ENCODE data around the gene AP3D1.

Gene AP3D1

DNA sequence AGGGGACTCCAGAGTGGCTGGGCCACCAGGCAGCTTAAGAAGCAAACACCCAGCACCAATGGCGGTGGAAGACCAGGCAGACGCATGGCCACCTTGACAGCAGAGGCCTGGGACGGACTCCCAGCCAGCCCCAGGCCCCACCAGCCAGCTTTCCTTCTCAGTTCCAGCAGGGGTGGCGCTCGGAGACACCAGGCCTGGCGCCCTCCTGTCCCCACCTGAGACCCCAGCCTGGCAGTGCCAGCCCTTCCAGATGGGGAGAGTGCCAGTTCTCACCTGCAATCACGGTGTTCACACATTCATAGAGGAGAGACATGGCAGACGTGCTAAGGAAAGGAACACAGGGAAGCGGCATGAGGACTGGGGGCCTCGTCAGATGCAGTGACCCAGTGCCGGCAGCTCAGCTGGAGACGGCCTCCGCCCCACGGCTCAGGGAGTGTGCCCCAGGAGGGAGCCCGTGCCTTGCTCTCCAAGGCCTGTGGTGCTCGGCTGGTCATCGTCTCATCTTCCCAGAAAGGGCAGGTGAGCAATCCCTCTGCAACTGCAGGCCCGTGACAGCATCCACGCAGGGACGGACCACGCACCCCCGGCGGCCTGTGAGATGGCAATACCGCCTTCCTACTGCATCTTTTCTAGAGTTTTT lies 24.4 kb downstream of the AP3D1 start:
- no peak for FAIRE-seq

DNA sequence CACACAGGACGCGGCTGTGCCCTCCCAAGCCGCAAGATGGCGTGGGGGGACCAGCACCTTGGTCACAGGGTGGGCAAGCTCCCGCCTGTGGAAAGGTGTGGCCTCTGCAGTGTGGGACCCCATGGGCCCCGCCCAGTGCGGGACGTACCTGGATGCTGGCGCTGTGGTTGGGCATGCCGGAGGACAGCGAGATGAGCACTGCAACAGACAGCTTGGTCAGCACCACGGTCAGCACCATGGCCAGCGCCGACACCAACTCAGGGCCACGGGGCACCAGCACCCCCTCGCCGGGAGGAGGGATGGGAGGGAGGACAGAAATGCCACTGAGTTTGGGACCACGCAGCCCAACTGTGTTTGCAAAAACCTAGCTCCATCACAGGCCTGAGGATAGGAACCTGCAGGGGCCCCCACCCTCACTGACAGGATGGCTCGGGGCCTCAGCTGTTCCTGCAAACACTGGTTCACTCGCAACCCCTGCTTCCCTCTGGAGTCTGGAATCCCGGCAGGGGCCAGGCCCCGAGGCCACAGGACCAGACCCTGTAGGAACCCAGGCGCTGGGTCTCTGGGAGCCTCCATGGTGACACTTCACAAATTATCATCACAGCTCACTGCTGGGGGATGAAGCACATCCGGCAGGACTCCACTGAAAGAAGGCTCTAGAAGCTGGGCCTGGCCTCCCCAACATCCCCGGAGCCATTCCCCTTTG lies 27.5 kb downstream of the AP3D1 start:
- FAIRE-seq, result no peak

DNA sequence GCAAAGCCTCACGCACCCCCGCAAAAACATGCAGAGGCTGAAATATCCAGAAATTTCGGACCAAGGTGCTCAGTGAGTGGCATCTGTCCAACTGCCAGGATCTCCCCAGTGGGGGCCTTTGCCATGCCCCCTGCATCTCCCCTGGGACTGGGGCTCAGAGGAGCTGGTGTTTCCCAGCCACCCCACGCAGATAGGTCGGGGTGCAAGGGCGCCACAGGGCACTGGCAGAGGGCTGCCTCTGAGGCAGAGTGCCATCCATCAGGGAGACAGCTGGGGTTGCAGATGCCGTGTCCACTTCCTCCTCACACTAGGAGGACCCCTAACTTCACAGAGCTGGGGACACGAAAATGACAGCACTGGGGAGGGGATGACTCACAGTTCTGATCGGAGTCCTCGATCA lies 28.4 kb downstream of the AP3D1 start:
- FAIRE-seq, result no peak

DNA sequence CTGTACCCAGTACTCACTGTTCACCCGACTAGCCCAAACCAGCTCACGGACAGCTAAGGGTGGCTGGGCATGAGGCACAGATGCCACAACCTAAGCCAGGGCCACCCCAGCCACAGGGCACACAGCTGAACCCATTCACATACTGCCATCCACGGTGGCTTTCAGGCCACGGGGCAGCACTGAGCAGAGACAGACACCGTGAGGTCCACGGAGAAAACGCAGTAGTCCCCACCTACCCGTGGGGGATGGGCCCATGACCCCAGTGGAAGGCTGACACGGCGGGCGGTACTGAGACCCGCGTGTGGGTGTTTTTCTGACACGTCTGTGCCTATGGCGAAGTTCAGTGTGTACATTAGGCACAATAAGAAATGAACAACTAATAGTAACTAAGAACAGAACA lies 29.1 kb downstream of the AP3D1 start:
- no peak for FAIRE-seq

DNA sequence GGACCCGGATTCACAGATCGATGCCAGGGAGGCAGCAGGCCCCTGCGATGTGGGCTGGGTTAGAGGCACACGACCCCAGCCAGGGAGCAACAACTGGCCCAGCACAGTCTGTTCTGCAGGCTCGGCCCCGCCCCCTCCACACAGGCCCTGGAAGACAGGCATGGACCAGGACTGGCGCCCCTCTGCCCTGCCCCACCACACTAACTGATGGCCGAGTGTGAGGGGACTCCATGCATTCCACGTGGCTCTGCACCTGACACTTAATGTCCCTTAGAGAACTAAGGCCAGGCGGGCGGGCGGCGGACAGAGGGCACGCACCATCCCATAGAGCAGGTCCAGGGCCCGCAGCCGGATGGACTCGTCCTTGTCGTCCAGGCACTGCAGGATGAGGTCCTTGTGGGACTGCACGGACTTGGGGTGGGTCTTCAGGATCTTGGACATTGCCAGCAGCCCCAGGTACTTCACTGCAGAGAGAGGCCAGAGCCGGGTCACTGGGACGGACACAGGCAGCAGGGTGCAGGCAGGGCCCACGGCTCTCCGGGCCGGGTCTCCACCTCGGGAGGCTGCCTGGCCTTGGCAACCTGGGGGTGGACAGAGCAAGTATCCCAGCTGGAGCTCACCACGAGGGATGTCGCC lies 29.8 kb downstream of the AP3D1 start:
- no peak for FAIRE-seq

DNA sequence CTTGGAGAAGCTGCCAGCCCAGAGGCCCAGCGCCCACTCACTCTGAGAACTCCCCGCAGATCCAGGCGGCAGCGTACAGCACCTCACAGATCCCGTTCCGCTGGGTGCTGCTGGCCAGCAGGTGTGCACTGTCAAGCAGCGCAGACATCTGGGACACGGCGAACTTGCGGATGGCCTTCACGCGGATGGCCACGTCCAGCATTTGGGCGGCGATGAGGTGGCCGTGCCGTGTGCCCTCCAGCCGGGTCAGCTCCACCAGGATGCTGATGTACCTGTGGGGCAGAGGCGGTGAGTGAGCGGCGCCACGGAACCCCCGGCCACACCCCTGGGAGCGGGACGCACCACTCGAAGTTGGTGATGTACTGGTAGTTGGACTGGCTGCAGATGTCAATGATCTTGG lies 30.5 kb downstream of the AP3D1 start:
- no peak for FAIRE-seq

DNA sequence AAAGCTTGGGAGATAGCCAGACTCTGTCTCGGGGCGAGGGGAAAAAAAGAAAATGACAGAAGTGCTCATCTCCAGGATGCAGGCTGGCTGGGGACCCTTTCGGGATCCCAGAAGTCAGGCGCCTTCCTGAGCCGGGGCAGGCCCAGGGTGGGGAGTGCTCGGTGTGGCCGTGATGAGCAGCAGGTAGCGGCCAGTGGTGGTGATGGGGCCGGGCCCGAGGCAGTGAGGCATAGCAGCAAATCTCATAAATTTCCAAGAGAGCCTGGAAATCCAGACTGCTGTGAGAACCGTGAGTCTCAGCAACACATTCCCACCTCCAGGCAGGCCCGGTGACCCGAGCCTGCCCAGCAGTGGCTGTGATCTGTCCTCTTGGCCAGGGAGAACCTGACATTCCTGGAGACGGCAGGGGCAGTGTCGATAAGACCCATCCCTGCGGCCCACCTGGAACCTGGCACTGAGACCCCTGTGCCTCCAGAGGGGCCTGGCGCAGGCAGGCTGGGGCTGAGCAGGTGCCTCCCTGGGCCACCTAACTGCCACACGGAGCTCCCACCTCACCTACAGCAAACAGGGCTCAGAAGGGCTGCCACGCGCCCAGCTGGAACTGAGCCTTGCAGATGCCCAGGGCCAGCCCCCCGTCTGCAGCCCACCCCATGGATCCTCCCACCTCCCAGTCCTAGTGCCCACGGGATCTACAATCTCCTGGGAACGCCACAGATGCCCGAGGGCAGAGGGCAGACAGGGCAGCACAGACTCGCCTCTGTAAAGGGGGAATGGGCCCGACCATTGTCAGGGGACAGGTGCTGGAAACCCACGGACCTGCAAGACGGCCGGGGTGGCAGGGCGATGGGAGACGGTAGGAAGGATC lies 31.2 kb downstream of the AP3D1 start:
- FAIRE-seq, result no peak

DNA sequence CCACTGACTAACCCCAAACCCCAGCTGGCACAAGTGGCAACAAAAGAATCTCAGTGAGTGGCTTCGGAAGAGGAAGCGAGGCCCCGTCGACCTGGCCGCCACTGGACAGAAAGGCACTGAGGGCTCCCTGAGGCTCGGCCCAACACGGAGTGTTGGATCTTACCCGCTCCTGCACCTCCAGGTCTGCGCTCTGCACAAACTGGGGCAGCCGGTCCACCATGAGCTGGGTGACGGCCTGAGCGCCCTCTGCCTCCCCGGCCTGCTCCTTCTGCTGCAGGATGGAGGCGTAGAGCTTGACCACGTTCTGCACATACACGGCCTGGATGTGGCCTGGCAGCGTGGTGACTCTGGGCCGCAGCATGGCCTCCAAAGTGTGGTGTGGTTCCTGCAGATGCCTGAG lies 32.9 kb downstream of the AP3D1 start:
- FAIRE-seq, result no peak

DNA sequence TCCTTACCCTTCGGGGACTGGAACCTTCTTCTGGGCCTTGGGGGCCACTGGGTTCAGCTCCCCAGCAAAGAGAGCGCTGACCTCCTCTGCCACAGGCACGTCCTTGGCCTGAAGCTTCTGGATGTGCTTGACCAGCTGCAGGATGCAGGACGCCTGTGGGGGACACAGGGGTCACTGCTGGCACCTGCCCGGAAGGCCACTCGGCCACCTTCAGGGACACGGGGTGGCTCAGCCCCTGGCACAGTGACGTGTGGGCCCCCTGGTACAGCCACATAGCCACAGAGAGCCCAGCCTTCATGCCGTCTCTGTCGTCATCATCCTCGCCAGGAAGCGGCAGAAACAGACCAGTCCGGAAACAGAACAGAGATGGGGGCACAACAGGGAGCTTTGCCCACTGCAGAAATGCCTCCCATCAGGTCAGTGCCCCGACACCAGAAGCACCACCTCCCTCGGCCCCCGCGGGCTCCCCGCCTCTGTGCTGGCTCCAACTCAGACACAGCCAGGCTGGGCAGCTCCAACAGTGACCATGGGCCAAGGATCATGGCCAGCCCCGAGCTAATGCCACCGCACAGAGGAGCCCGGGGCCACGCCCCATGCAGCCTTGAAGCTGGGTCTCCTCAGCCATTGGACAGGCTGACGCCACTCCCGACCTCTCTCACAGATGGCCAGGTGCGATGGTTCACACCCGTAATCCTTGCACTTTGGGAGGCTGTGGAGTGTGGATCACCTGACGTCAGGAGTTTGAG lies 34.0 kb downstream of the AP3D1 start:
- FAIRE-seq, result no peak

DNA sequence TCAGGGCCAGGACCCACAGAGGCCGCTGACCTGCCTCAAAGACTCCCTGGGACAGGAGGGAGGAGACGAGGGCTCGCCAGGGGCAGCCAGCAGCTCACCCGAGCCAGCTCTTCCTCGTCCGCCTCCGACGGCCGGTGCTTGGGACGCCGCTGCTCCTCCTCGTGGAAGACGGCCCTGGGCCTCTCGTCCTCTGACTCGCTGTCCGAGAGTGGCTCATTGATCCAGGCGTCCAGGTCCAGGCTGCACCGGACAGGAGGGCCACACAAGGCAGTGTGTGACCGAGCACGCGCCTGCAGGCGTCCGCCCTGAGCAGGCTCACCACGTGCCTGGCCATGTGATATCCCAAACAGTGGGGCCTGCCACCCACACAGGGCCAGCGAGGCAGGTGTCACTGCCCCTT lies 34.9 kb downstream of the AP3D1 start:
- FAIRE-seq, result no peak

DNA sequence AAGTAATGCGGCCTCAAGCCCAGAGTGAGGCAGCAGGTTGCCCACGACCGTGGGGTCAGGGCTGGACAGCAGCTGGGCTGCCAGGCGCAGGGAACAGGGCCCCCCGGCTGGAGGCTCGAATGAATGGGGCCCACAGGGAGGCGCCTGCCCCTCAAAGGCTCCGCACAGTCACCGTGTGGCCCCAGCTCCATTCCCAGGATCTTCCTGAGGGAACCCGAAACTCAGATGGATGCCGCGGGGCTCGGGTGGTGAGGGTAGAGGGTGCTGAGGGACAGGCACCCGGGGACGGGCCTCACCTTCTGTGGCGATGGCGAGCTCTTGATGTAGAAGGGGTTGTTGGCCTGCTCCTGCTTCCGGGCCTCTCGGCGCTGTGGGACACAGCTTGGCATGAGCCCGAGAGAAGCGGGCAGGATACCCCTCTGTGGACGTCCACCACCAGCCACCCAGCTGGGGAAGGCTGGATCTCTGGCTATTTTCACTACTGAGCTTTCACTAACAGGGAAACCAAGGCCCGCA lies 35.4 kb downstream of the AP3D1 start:
- FAIRE-seq, result no peak

DNA sequence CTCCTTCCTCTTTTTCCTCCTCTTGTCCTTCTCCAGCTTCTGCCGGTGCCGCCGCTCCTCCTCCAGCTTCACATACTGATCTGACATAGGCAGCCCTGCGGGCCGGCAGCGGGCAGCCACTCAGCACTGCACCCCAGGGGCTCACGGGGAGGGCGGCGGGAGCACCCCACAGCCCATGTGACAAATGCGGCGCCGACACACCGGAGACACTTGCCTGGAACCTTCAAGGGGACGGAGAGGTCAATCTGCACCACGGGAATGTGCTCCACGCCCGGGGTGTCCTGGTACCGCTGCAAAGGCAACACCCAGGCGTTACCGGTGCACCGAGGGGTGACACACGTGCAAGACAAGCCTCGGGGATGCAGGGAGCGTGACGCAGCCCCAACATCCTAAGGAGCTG lies 36.0 kb downstream of the AP3D1 start:
- no peak for FAIRE-seq

DNA sequence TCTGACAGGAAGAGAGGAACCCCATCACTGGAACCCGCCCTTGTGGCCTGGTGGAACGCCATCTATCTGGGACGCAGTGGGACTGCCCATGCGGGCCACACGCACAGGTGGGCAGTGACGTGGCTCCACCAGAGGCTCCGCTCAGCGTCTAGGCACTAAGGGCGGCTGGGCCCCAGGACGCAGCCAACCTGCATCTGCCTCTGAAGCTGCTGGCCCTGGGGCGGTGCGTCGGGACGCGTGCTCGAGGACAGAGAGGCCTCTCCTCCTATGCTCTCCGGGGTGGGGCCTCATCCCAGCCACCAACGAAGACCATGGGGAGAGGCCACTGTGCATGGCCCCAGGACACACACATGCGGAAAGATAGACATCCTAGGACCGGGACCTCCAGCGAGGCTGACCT lies 36.5 kb downstream of the AP3D1 start:
- no peak for FAIRE-seq

DNA sequence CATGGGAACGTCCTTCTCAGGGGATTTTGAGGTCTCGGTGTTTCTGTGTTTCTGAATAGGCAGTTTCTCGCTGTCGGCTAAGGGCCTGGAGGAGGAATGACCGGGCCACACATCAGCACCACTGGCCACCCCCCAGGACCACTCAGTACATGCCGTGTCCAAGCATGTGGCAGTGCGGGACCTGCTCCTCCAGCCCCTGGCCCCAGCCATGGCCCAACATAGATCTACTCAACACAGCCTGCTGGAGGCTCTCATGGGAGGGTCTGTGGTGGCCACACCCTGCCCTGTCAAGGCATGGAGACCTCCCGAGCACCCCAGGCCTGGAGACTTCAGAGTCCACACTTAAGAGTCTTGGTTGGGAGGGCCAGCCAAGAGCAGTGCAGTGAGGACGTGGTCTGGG lies 37.1 kb downstream of the AP3D1 start:
- FAIRE-seq, result no peak

DNA sequence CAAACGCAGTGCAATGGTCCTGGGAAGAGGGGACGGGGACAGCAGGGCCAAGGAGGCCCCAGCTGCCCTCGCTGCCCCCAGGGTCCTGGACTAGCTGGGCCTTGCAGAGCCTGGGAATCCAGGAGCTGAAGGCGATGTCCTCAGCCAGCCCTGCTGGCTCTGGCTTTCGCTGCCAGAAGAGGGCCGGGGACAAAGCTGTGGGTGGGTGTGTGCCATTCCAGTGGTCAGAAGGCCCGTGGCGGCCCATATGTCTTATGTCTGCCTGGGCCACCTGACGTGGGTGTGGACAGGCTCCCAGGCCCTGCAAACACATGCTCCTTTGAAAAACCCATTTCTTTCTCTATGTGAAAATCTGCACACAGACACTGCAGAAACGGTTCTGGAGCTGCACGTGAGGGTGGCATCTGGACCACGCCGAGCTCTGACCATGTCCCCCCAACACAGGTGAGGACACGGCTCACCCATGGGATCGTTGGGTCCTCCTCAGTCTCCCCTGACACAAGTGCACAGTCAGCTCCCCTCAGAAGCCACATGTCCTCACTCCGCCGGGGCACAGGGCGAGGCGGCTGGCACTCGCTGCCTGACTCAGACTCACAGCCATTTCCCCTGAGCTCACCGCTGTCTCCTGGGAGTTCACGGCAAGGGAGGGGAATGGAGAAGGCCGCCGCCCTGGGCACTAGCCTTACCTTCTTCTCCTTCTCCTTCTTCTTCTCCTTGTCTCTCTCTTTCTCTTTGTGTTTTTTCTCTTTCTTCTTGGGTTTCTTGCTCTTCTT lies 37.7 kb downstream of the AP3D1 start:
- no peak for FAIRE-seq

DNA sequence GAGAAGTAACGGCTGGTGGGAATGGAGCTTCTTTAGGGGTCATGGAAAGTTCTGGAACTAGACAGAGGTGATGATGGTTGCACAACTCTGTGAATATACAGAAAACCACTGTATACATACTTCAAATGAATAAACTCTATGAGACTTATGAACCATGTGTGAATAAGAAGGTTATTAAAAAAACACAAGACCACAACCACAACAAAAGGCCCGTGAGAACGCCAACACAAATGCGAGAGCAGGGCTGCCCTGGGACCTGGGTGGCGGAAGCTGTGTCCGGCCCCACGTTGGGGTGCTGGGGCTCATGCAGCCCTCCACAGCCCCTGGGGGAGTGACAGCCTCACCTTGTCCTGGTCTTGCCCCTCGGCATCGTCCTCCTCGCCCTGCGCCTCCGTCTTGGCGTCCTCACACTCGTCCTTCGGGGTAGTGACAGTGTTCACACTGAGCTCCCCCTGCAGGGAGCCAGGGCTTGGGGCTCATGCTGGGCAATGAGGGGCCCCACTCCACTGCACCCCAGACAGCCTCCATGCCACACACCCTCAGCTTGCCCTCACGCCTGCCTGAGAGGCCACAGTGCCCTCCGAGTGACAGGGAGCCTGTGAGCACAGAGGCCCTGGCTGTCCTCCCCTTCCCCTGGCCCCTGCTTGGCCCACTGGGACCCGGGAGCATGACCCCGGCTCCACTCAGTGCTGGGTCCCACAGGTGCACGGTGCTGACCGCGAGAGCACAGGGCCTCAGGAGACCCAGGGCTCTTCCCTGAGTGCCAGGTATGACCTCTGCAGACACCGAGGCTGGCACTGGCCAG lies 38.6 kb downstream of the AP3D1 start:
- FAIRE-seq, result no peak

DNA sequence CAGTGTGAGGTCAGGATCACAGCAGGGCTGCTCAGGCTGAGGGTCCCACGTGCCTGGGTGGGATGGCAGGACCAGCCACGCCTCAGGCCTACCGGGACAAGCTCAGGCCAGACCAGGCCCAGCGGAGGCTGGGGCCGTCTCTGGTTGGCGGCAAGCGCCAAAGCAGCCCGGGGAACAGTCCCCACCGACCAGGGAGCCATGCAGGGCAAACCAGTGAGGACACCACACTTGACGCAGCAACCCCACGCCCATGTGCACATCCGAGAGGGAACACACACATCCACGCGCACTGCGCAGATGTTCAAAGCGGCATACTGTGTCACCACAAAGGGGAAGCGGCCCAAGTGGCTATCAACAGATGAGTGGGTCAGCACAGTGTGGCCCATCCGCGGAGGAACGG lies 39.5 kb downstream of the AP3D1 start:
- no peak for FAIRE-seq

DNA sequence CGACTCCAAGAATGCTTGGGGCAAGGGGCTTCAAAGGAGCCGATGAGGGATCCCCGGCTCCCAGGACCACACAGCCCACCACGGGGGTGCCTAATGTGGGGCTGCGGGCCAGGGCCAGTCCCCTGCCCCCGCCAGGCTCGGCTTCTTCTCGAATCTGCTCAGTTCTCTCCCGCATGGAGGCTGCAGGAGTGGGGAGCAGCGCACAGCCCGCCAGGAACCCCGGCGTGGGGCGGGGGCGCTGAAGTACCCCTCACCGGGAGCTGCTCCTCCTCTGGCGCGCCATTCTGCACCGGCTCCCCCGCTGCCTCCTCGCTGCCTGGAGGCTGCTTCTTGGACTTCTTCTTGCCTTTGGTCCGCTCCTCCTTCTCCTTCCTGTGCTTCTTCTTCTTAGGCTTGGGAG lies 39.9 kb downstream of the AP3D1 start:
- no peak for FAIRE-seq

DNA sequence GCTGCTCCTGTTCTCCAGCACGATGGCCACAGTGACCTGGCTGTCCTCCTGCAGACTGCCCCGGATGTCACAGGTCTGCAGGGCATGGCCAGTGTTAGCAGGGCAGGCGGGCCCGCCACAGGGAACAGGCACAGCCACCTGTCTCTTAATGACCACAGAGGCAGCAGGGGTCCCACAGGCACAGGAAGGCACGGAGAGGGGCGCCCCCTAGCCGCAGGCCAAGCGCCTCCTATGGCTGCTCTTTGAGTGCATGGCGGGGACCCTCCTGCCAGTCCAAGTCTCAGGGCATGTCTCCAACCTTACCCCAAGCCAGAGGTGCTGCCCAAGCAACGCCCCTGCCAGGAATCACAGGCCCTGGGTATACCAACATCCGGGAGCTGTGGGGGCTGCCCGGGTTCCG lies 40.5 kb downstream of the AP3D1 start:
- no peak for FAIRE-seq

DNA sequence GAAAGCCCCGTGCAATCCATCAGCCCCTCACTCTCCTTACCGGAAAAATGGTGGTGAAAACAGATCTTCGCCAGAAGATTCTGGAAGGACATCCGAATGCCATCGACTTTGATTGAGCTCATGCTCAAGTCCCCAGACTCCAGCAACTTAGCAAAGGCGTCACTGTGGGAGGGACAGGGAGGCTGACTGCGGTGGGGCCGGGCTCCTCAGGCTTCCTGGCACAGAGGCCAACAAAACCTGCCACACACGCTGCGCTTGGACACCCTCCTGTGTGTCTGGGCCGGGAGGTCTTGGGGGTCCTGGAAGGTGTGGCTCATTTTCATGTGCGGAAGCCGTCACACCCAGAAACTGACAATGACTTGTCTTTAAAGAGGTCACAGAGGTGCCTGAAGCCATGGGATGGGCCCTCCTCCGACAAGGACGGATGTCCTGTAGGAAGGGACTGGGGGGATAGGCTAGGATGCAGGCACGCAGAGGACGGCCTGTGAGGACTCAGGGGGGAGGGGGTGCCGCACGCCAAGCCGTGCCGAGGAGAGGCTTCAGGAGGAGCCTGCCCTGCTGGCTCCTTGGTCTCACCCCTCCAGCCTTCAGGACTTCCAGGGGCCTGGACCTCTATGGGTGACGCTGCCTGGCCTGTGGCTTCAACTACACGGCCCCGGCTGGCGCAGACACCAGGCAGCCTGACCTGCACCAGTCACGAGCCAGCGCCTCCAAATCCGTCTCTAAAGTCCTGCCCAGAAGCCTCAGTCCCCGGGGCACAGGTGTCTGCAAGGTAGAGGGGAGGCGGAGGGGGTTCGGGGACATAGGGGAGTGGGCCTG lies 42.1 kb downstream of the AP3D1 start:
- FAIRE-seq, result no peak

Data from islet of Langerhans (tissue), 1 donor.